Trophoblast cell (in vitro differentiated cells and primary cell): Measurements from ENCODE around the gene CDC37.
"Not testable (repeated sequence)": the region's sequence is repeated elsewhere in the genome, so short reads cannot be mapped to it uniquely, and the experiment has no call there.

Source experiments
- DNase-seq, 2 donors: peaks; one replicate each; pipeline ENCODE4 v3.0.0-alpha.2; 2016
- H2AFZ ChIP-seq: 2 replicates; pipeline ENCODE4 v1.6.1; 2013; ENCODE audit warnings: low read length, moderate library complexity, mild to moderate bottlenecking; ENCODE audit not compliant: insufficient read depth, poor library complexity
- H2AK5ac ChIP-seq: 2 replicates; pipeline ENCODE4 v1.6.1; 2013; ENCODE audit warnings: mild to moderate bottlenecking, low read length
- H2BK120ac ChIP-seq: 2 replicates; pipeline ENCODE4 v1.6.1; 2013; ENCODE audit warnings: low read length, mild to moderate bottlenecking, moderate library complexity; ENCODE audit not compliant: insufficient read depth, poor library complexity
- H2BK12ac ChIP-seq: 2 replicates; pipeline ENCODE4 v1.6.1; 2013; ENCODE audit warnings: mild to moderate bottlenecking, low read length, moderate library complexity
- H2BK5ac ChIP-seq: 2 replicates; pipeline ENCODE4 v1.6.1; 2013; ENCODE audit warnings: low read length, low read depth, moderate library complexity, mild to moderate bottlenecking; ENCODE audit not compliant: poor library complexity
- H3K14ac ChIP-seq: 2 replicates; pipeline ENCODE4 v1.6.1; 2013; ENCODE audit warnings: mild to moderate bottlenecking, low read length
- H3K18ac ChIP-seq: 2 replicates; pipeline ENCODE4 v1.6.1; 2013; ENCODE audit warnings: mild to moderate bottlenecking, low read length
- H3K23ac ChIP-seq: 2 replicates; pipeline ENCODE4 v1.6.1; 2013; ENCODE audit warnings: low read length
- H3K27ac ChIP-seq: 2 replicates; pipeline ENCODE4 v1.5.1; 2013; ENCODE audit warnings: low read depth, mild to moderate bottlenecking, inconsistent platforms, low read length, moderate library complexity
- H3K27me3 ChIP-seq: 2 replicates; pipeline ENCODE4 v1.6.1; 2013; ENCODE audit warnings: inconsistent platforms, mild to moderate bottlenecking, low read length, moderate library complexity; ENCODE audit not compliant: insufficient read depth
- H3K36me3 ChIP-seq, 2 experiments: 1 replicate in 1 of 2; 2 replicates in 1 of 2; pipeline ENCODE4 v1.6.1; 2013; ENCODE audit warnings: low read length in 2 of 2, mild to moderate bottlenecking in 2 of 2, moderate library complexity in 1 of 2; ENCODE audit not compliant: insufficient read depth in 2 of 2, control insufficient read depth in 1 of 2
- H3K4ac ChIP-seq: 2 replicates; pipeline ENCODE4 v1.6.1; 2013; ENCODE audit warnings: low read depth, mild to moderate bottlenecking, low read length, moderate library complexity
- H3K4me1 ChIP-seq, 2 experiments: 1 replicate in 1 of 2; 2 replicates in 1 of 2; pipeline ENCODE4 v1.6.1; 2013; ENCODE audit warnings: low read length in 2 of 2, mild to moderate bottlenecking in 2 of 2, moderate library complexity in 1 of 2; ENCODE audit not compliant: insufficient read depth in 2 of 2, control insufficient read depth in 1 of 2
- H3K4me2 ChIP-seq: 2 replicates; pipeline ENCODE4 v1.6.1; 2013; ENCODE audit warnings: inconsistent platforms, mild to moderate bottlenecking, low read length, moderate library complexity
- H3K4me3 ChIP-seq: 2 replicates; pipeline ENCODE4 v1.5.1; 2013; ENCODE audit warnings: mild to moderate bottlenecking, low read depth, low read length, inconsistent platforms
- H3K79me1 ChIP-seq: one replicate; pipeline ENCODE4 v1.6.1; 2013; ENCODE audit warnings: low read length
- H3K79me2 ChIP-seq: 2 replicates; pipeline ENCODE4 v1.6.1; 2013; ENCODE audit warnings: low read length, mild to moderate bottlenecking; ENCODE audit not compliant: control insufficient read depth, insufficient read depth, poor library complexity
- H3K9ac ChIP-seq: 2 replicates; pipeline ENCODE4 v1.6.1; 2013; ENCODE audit warnings: mild to moderate bottlenecking, low read length
- H3K9me3 ChIP-seq: 2 replicates; pipeline ENCODE4 v1.6.1; 2013; ENCODE audit warnings: low read depth, mild to moderate bottlenecking, control low read depth, inconsistent platforms, low read length; ENCODE audit not compliant: insufficient read depth
- H4K12ac ChIP-seq: 2 replicates; pipeline ENCODE4 v1.6.1; 2013; ENCODE audit warnings: low read depth, mild to moderate bottlenecking, low read length, moderate library complexity
- H4K8ac ChIP-seq: 2 replicates; pipeline ENCODE4 v1.6.1; 2013; ENCODE audit warnings: low read depth, mild to moderate bottlenecking, low read length, moderate library complexity
- H4K91ac ChIP-seq: one replicate; pipeline ENCODE4 v1.6.1; 2013; ENCODE audit warnings: low read depth, mild to moderate bottlenecking, low read length, moderate library complexity
- WGBS: extraction: QIAGEN DNeasy Blood & Tissue Kit; methylation state at CpG from one replicate; pipeline ENCODE4 v1.1.7; 2013; ENCODE audit warnings: missing lambda C conversion rate; ENCODE audit not compliant: insufficient read length, insufficient coverage; ENCODE audit errors: extremely low coverage; 5-methylcytosine and 5-hydroxymethylcytosine counted together

Gene CDC37

GRCh38 chr19:10366950-10367512, 36.3 kb downstream of the CDC37 start:
- H3K27me3 ChIP-seq, H3K79me2 ChIP-seq, H2BK5ac ChIP-seq, H3K18ac ChIP-seq, H4K12ac ChIP-seq, DNase-seq, H3K4me3 ChIP-seq, H2BK12ac ChIP-seq, H2AFZ ChIP-seq, H3K9ac ChIP-seq, H2BK120ac ChIP-seq, H4K8ac ChIP-seq, H3K4ac ChIP-seq, H3K4me1 ChIP-seq, H3K27ac ChIP-seq, H3K79me1 ChIP-seq, H3K23ac ChIP-seq, H3K4me2 ChIP-seq, H3K14ac ChIP-seq, H4K91ac ChIP-seq, H2AK5ac ChIP-seq, H3K9me3 ChIP-seq: not testable (repeated sequence)
- H3K36me3 ChIP-seq: peaks cover 51 to 57% of the 10 kb centered on the region in 2 experiments
- no CpG with 5 or more reads among the region's 4 CpGs for WGBS

DNA sequence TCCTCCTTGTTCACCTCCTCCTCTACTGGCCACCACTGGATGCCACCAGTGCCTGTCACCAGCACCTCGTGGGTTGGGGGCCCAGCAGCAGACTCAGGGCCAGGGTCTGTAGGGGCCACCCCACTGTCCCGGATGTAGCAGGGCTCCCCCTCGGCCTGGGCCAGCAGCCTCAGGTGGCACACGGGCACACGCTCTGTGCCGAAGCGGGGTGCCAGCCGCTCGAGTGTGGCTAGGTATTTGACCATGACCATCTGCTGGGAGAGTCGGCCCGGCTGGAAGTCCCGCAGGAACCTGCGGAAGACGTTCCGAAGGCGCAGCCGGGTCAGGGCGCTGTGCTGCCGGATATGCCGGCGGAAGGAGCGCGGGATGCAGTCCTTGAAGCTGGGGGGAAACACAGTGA, 37.8 kb downstream of the CDC37 start:
- Histone ChIP-seq H3K9me3 (peaks cover 4% of the 10 kb centered on the region), H4K12ac (no peak overlapping the region), H3K4me3 (no peak overlapping the region), H3K9ac (no peak overlapping the region), H3K23ac (no peak overlapping the region), H3K36me3 (peaks cover 61 to 70% of the 10 kb centered on the region in 2 experiments), H2AK5ac (no peak overlapping the region), H3K4me1 (no peaks in the 10 kb centered on the region), H2AFZ (no peak overlapping the region), H4K8ac (no peak overlapping the region), H2BK5ac (no peak overlapping the region), H3K27ac (no peak overlapping the region), H3K79me1 (no peaks in the 10 kb centered on the region), H4K91ac (no peak overlapping the region), H3K79me2 (no peaks in the 10 kb centered on the region), H3K4me2 (no peak overlapping the region), H2BK120ac (no peak overlapping the region), H3K14ac (no peak overlapping the region), H3K18ac (no peak overlapping the region), H3K4ac (no peak overlapping the region), H3K27me3 (no peaks in the 10 kb centered on the region), H2BK12ac (no peak overlapping the region)
- DNase-seq: no peak
- no CpG with 5 or more reads among the region's 23 CpGs for WGBS

DNA sequence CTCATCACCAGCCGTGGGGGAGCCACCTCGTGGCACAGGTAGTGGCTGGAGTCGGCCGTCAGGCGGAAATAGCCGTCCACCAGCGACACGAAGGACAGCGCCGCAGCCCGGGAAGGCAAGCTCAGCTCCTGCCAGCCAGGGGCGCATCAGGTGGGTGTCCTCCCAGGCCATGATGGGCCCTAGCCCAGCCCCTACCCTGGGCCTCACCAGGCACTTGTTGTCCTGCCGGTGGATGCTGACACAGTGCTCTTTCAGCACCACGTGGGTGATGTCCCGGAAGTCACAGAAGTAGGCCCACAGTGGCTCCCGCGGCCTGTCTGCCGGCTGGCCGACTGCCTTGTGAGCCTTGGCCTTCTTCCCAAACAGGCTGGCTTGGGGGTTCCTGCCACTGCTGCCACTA, 38.7 kb downstream of the CDC37 start:
- Histone ChIP-seq H4K91ac (no peak overlapping the region), H3K79me1 (no peaks in the 10 kb centered on the region), H4K8ac (no peak overlapping the region), H3K36me3 (peaks cover 63 to 70% of the 10 kb centered on the region in 2 experiments), H3K4me2 (no peak overlapping the region), H3K14ac (no peak overlapping the region), H2BK5ac (no peak overlapping the region), H3K9me3 (peaks cover 4% of the 10 kb centered on the region), H3K23ac (no peak overlapping the region), H2BK120ac (no peak overlapping the region), H3K4me1 (no peaks in the 10 kb centered on the region), H4K12ac (no peak overlapping the region), H3K27ac (no peak overlapping the region), H3K4ac (no peak overlapping the region), H2AK5ac (no peak overlapping the region), H3K79me2 (no peaks in the 10 kb centered on the region), H3K18ac (no peak overlapping the region), H3K9ac (no peak overlapping the region), H3K27me3 (no peaks in the 10 kb centered on the region), H3K4me3 (no peak overlapping the region), H2BK12ac (no peak overlapping the region), H2AFZ (no peak overlapping the region)
- WGBS: no CpG with 5 or more reads among the region's 19 CpGs
- DNase-seq: no peak

DNA sequence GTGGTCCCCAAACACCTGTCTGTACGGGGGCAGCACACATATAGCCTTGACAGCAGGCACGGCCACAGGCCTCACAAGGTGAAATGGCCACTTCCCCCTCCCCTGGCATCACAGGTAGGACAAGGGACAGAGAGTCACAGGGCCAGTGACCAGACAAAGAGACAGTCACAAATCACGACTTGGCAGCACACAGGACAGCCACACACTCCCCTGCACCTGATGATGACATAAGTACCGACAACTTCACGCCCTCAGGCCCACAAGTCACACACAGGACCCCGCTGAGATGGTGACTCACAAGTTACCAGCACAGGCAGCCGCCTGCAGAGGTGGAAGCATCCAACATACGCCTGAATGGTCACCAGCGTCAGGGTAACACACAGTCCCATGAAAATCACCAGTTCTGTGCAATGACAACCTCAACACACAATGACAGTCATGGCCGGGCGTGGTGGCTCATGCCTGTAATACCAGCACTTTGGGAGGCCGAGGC, 39.5 kb downstream of the CDC37 start:
- H3K79me2 ChIP-seq: no peaks in the 10 kb centered on the region
- H2BK5ac ChIP-seq: no peak overlapping the region
- H2AFZ ChIP-seq: no peak overlapping the region
- no peak overlapping the region for H4K8ac ChIP-seq
- H3K4ac ChIP-seq: no peak overlapping the region
- peak; percentile 29 to 73 for DNase-seq
- no peak overlapping the region for H2BK120ac ChIP-seq
- H3K23ac ChIP-seq: no peak overlapping the region
- no peaks in the 10 kb centered on the region for H3K79me1 ChIP-seq
- H4K91ac ChIP-seq: no peak overlapping the region
- H3K4me1 ChIP-seq: no peaks in the 10 kb centered on the region
- no peak overlapping the region for H3K4me2 ChIP-seq
- no peak overlapping the region for H3K18ac ChIP-seq
- H3K9ac ChIP-seq: no peak overlapping the region
- H2BK12ac ChIP-seq: no peak overlapping the region
- H2AK5ac ChIP-seq: no peak overlapping the region
- no CpG with 5 or more reads among the region's 12 CpGs for WGBS
- H3K9me3 ChIP-seq: peaks cover 4% of the 10 kb centered on the region
- H3K27me3 ChIP-seq: no peaks in the 10 kb centered on the region
- no peak overlapping the region for H3K4me3 ChIP-seq
- no peak overlapping the region for H4K12ac ChIP-seq
- peaks cover 65 to 70% of the 10 kb centered on the region in 2 experiments for H3K36me3 ChIP-seq
- H3K14ac ChIP-seq: no peak overlapping the region
- H3K27ac ChIP-seq: no peak overlapping the region
